HG02610 (cell line): Measurements from ENCODE around the gene MSH2.
A peak's percentile ranks its signal among the peaks of the same experiment; 100 is the strongest.

ENCODE experiments used
- ATAC-seq: cut with Tn5 transposase; IDR thresholded peaks from one replicate; pipeline ENCODE4 v1.9.1; 2021; ENCODE audit warnings: mild to moderate bottlenecking, moderate library complexity; ENCODE audit not compliant: unreplicated experiment

Gene MSH2

GRCh38 chr2:47471429-47472116, 68.6 kb downstream of the MSH2 start:
- no peak for ATAC-seq

GRCh38 chr2:47479863-47480262, 76.9 kb downstream of the MSH2 start:
- no peak for ATAC-seq

- no peak for ATAC-seq
These were observed 80.2 kb downstream of the MSH2 start for GRCh38 chr2:47483191-47483590.

GRCh38 chr2:47484396-47484795, 81.4 kb downstream of the MSH2 start:
- ATAC-seq, result no peak

- no peak for ATAC-seq
These were observed 82.2 kb downstream of the MSH2 start for GRCh38 chr2:47485177-47485576.

GRCh38 chr2:47485751-47486300, 82.9 kb downstream of the MSH2 start:
- ATAC-seq, result no peak

GRCh38 chr2:47486841-47487497, 84.0 kb downstream of the MSH2 start:
- ATAC-seq, result peak; percentile 60

GRCh38 chr2:47487498-47487875, 84.5 kb downstream of the MSH2 start:
- no peak for ATAC-seq

- ATAC-seq, result no peak
These were observed 86.1 kb downstream of the MSH2 start for GRCh38 chr2:47488870-47489584.

GRCh38 chr2:47490406-47490805, 87.5 kb downstream of the MSH2 start:
- no peak for ATAC-seq

GRCh38 chr2:47493317-47494035, 90.5 kb downstream of the MSH2 start:
- no peak for ATAC-seq

GRCh38 chr2:47494267-47495130, 91.5 kb downstream of the MSH2 start:
- no peak for ATAC-seq

GRCh38 chr2:47497843-47498460, 95.0 kb downstream of the MSH2 start:
- ATAC-seq, result no peak

- ATAC-seq, result no peak
These were observed 96.1 kb downstream of the MSH2 start for GRCh38 chr2:47499093-47499492.

- no peak for ATAC-seq
These were observed 96.8 kb downstream of the MSH2 start for GRCh38 chr2:47499621-47500309.

- ATAC-seq, result no peak
These were observed 98.6 kb downstream of the MSH2 start for GRCh38 chr2:47501374-47502200.

- ATAC-seq, result peak; percentile 80
These were observed 99.5 kb downstream of the MSH2 start for GRCh38 chr2:47502498-47502897.

- ATAC-seq, result peak; percentile 52
These were observed 100.6 kb downstream of the MSH2 start for GRCh38 chr2:47503481-47504070.
